HCT116 (cell line): ENCODE data around the gene SIX4. TPM values are rescaled to one million over a fixed set of nuclear protein-coding genes. Genes with fewer than 3 reads are reported as not detected.

Source experiments
- ATAC-seq: fragments of 200-7000 bp; cut with Tn5 transposase; 2 replicates; pipeline ENCODE4 v1.9.1; 2020; ENCODE audit warnings: mild to moderate bottlenecking, moderate library complexity
- BruUV-seq: library from RNA; stranded (reverse); fragments of 400-500 nt; replicated peaks from 2 replicates; lab custom pipeline; 2021; lab: Mats Ljungman, UMichigan
- CTCF ChIA-PET: fragments of 300-600 bp; sonication (Branson Sonifier 250); formaldehyde crosslinking; loops from one replicate; lab custom pipeline; 2021; ENCODE audit warnings: antibody characterized with exemption; lab: Charles Lee
- POLR2A ChIA-PET: fragments of 300-600, 350-600 bp; sonication (Branson Sonifier 250); formaldehyde crosslinking; loops from one replicate; lab custom pipeline; 2021; ENCODE audit warnings: antibody characterized with exemption; lab: Charles Lee
- RAD21 ChIA-PET, 2 experiments: fragments of 300-600 bp; sonication (Branson Sonifier 250); formaldehyde crosslinking; loops; one replicate each; lab custom pipeline; 2023; ENCODE audit warnings: low total read pairs in 2 of 2; ENCODE audit not compliant: uncharacterized antibody in 2 of 2, unreplicated experiment in 2 of 2, low non-redundant PET in 1 of 2; lab: Charles Lee
- DNase-seq: peaks from one replicate; pipeline ENCODE4 v3.0.0-alpha.2; 2010; ENCODE audit warnings: low read depth, low spot score
- H2AFZ ChIP-seq: fragments of 200-600 bp; shearing (Covaris generic), sonication (generic); 2 replicates; pipeline ENCODE4 v1.6.1; 2017; ENCODE audit warnings: low read depth, mixed run types, mixed read lengths, antibody characterized with exemption, low read length; ENCODE audit not compliant: poor library complexity, severe bottlenecking
- H3K27ac ChIP-seq: 2 replicates; pipeline ENCODE4 v1.5.1; 2012; ENCODE audit warnings: low read depth, low read length
- H3K27me3 ChIP-seq: fragments of 200-600 bp; sonication (generic); 2 replicates; pipeline ENCODE4 v1.6.1; 2016; ENCODE audit warnings: mixed run types, low read length, mixed read lengths; ENCODE audit not compliant: insufficient read depth
- H3K36me3 ChIP-seq, 2 experiments: fragments of 200-500 bp in 1 of 2; fragments of 200-600 bp in 1 of 2; sonication (Bioruptor generic) in 1 of 2; sonication (generic) in 1 of 2; 2 replicates each; pipeline versions ENCODE4 v1.5.1 to v1.6.1; 2014 to 2016; ENCODE audit warnings: low read length in 2 of 2, inconsistent platforms in 1 of 2, mixed read lengths in 1 of 2, mixed run types in 1 of 2; ENCODE audit not compliant: insufficient read depth in 2 of 2, control insufficient read depth in 1 of 2
- H3K4me1 ChIP-seq, 2 experiments: fragments of 200-600 bp in 1 of 2; sonication (generic) in 1 of 2; 2 replicates each; pipeline versions ENCODE4 v1.5.1 to v1.6.1; 2012 to 2017; ENCODE audit warnings: low read length in 2 of 2, inconsistent platforms in 1 of 2, mild to moderate bottlenecking in 1 of 2, mixed read lengths in 1 of 2, mixed run types in 1 of 2, moderate library complexity in 1 of 2; ENCODE audit not compliant: insufficient read depth in 2 of 2, control insufficient read depth in 1 of 2
- H3K4me2 ChIP-seq: fragments of 200-600 bp; sonication (generic); 2 replicates; pipeline ENCODE4 v1.6.1; 2017; ENCODE audit warnings: mixed run types, low read length, mixed read lengths
- H3K4me3 ChIP-seq, 2 experiments: fragments of 200-600 bp in 1 of 2; sonication (generic) in 1 of 2; replicated peaks in 1 of 2; 2 replicates each; pipeline ENCODE4 v1.5.1; 2011 to 2016; ENCODE audit warnings: low read length in 2 of 2, control low read depth in 1 of 2, low read depth in 1 of 2, mild to moderate bottlenecking in 1 of 2, mixed read lengths in 1 of 2, mixed run types in 1 of 2
- H3K79me2 ChIP-seq: fragments of 200-600 bp; sonication (generic); 2 replicates; pipeline ENCODE4 v1.6.1; 2017; ENCODE audit warnings: mild to moderate bottlenecking, mixed run types, low read length, moderate library complexity, mixed read lengths; ENCODE audit not compliant: insufficient read depth
- H3K9ac ChIP-seq: fragments of 200-600 bp; sonication (generic); 2 replicates; pipeline ENCODE4 v1.6.1; 2016; ENCODE audit warnings: low read length, mixed read lengths
- H3K9me2 ChIP-seq: fragments of 200-600 bp; sonication (generic), shearing (Covaris generic); 2 replicates; pipeline ENCODE4 v1.6.1; 2017; ENCODE audit warnings: mixed run types, mild to moderate bottlenecking, moderate library complexity; ENCODE audit not compliant: insufficient read depth
- H3K9me3 ChIP-seq, 2 experiments: fragments of 200-500 bp in 1 of 2; fragments of 200-600 bp in 1 of 2; sonication (Bioruptor generic) in 1 of 2; sonication (generic) in 1 of 2; 2 replicates each; pipeline ENCODE4 v1.6.1; 2014 to 2017; ENCODE audit warnings: low read length in 2 of 2, mixed read lengths in 2 of 2, inconsistent platforms in 1 of 2, low read depth in 1 of 2, mild to moderate bottlenecking in 1 of 2, mixed run types in 1 of 2, moderate library complexity in 1 of 2; ENCODE audit not compliant: control insufficient read depth in 1 of 2, insufficient read depth in 1 of 2
- H4K20me1 ChIP-seq: fragments of 200-600 bp; sonication (generic), shearing (Covaris generic); 2 replicates; pipeline ENCODE4 v1.6.1; 2017; ENCODE audit warnings: mixed run types, mild to moderate bottlenecking, moderate library complexity; ENCODE audit not compliant: insufficient read depth
- CBX3 ChIP-seq: IDR thresholded peaks from 2 replicates; pipeline ENCODE4 v1.6.1; 2012; ENCODE audit warnings: low read depth
- EGR1 ChIP-seq: IDR thresholded peaks from 2 replicates; pipeline ENCODE4 v1.6.1; 2012; ENCODE audit warnings: low read depth
- ELF1 ChIP-seq: IDR thresholded peaks from 2 replicates; pipeline ENCODE4 v1.6.1; 2012; ENCODE audit warnings: low read depth, borderline replicate concordance
- EZH2phosphoT487 ChIP-seq: fragments of 200-600 bp; IDR thresholded peaks from 2 replicates; pipeline ENCODE4 v1.6.1; 2018; ENCODE audit warnings: antibody characterized with exemption, borderline replicate concordance
- POLR2A ChIP-seq: IDR thresholded peaks from 2 replicates; pipeline ENCODE4 v1.7.0; 2011; ENCODE audit warnings: borderline replicate concordance; ENCODE audit not compliant: insufficient read depth, insufficient read length; ENCODE audit errors: extremely low read depth
- POLR2AphosphoS5 ChIP-seq: IDR thresholded peaks from 2 replicates; pipeline ENCODE4 v1.6.1; 2011; ENCODE audit warnings: mild to moderate bottlenecking, low read depth, low read length, moderate library complexity
- RAD21 ChIP-seq: IDR thresholded peaks from 2 replicates; pipeline ENCODE4 v1.6.1; 2012; ENCODE audit warnings: low read depth, mild to moderate bottlenecking
- SIN3A ChIP-seq: IDR thresholded peaks from 2 replicates; pipeline ENCODE4 v1.6.1; 2012; ENCODE audit warnings: low read depth
- SP1 ChIP-seq: IDR thresholded peaks from 2 replicates; pipeline ENCODE4 v1.6.1; 2012; ENCODE audit warnings: low read depth
- SRF ChIP-seq: IDR thresholded peaks from 2 replicates; pipeline ENCODE4 v1.6.1; 2012; ENCODE audit warnings: low read depth
- TCF7L2 ChIP-seq: IDR thresholded peaks from 2 replicates; pipeline ENCODE4 v1.7.0; 2011; ENCODE audit warnings: borderline replicate concordance, inconsistent platforms; ENCODE audit not compliant: insufficient read depth, insufficient read length; ENCODE audit errors: extremely low read depth
- YY1 ChIP-seq: IDR thresholded peaks from 2 replicates; pipeline ENCODE4 v1.6.1; 2011; ENCODE audit warnings: low read length, low read depth, moderate library complexity, mild to moderate bottlenecking; ENCODE audit not compliant: insufficient replicate concordance; ENCODE audit errors: extremely low read depth
- ZFX ChIP-seq: fragments of 450-650 bp; IDR thresholded peaks from 2 replicates; pipeline ENCODE4 v1.6.1; 2017
- ZNF274 ChIP-seq: fragments of 200-500 bp; sonication (Bioruptor generic); IDR thresholded peaks from 2 replicates; pipeline ENCODE4 v1.6.1; 2014; ENCODE audit warnings: mild to moderate bottlenecking, low read depth, low read length, inconsistent platforms
- intact Hi-C: fragments of 100-400 bp; cut with micrococcal nuclease; formaldehyde crosslinking; loops from 2 replicates; pipeline ENCODE4 v1.10.0; 2022
- total RNA-seq: library from RNA; stranded (reverse); gene quantifications from one replicate; pipeline ENCODE4 v1.2.1, GENCODE V29; 2021; ENCODE audit not compliant: unreplicated experiment
- TF ChIP-seq, protein P1 (sequence below): IDR thresholded peaks from 2 replicates; pipeline ENCODE4 v1.6.1; 2012; ENCODE audit warnings: low read depth
- TF ChIP-seq, protein P2 (sequence below): IDR thresholded peaks from 2 replicates; pipeline ENCODE4 v1.6.1; 2011; ENCODE audit warnings: mild to moderate bottlenecking, low read length, moderate library complexity; ENCODE audit not compliant: insufficient replicate concordance; ENCODE audit errors: extremely low read depth
- TF ChIP-seq, protein P3 (sequence below): IDR thresholded peaks from 2 replicates; pipeline ENCODE4 v1.6.1; 2012
- TF ChIP-seq, protein P4 (sequence below), 3 experiments: fragments of 200-600 bp in 1 of 3; sonication (generic) in 1 of 3; IDR thresholded peaks in 2 of 3; conservative IDR thresholded peaks in 1 of 3; 2 replicates each; pipeline ENCODE4 v1.5.1; 2012 to 2017; ENCODE audit warnings: low read depth in 2 of 3, low read length in 2 of 3, antibody characterized with exemption in 1 of 3, borderline replicate concordance in 1 of 3, control low read depth in 1 of 3, mild to moderate bottlenecking in 1 of 3, mixed read lengths in 1 of 3, mixed run types in 1 of 3, moderate library complexity in 1 of 3; ENCODE audit not compliant: insufficient read depth in 1 of 3
- TF ChIP-seq, protein P5 (sequence below): IDR thresholded peaks from 2 replicates; pipeline ENCODE4 v1.6.1; 2012

Gene SIX4
- total RNA-seq, 1 experiment from 2014 or later = 24.5 TPM

DNA sequence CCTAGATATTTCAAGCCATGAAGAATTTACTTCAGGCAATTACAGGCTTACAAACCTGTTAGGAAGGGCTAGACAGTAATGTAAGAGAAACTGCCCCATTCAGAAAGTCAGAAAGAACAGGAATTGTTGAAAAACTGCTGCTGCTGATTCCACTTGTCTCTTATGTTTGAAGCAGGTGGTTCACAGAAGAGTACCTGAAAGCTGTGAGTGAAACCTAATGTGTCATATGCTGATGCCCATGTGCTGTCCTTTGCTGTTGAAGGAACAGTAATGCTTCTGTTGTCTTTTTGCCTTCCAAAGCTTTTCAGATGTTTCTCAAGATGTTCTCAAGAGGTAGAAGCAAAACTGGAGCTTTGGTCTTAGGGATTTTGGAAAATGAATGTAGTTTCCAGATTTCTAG lies 49.4 kb upstream of the SIX4 start:
- intact Hi-C loops = no loop called here
- Histone ChIP-seq H3K27ac (no peak overlapping the region), H3K9ac (no peak overlapping the region), H3K9me2 (no peaks in the 10 kb centered on the region), H3K36me3 (no peaks in the 10 kb centered on the region), H3K4me3 (no peak overlapping the region), H3K27me3 (no peaks in the 10 kb centered on the region), H3K4me1 (peaks cover 0 to 23% of the 10 kb centered on the region in 2 experiments; a peak in 2 of 4 replicates), H3K79me2 (peaks cover 45% of the 10 kb centered on the region), H3K9me3 (no peaks in the 10 kb centered on the region), H4K20me1 (peaks cover 4% of the 10 kb centered on the region), H2AFZ (no peak overlapping the region), H3K4me2 (no peak overlapping the region)
- BruUV-seq = no TSS peak
- RAD21 ChIA-PET = no interaction called here
- CTCF ChIA-PET = no interaction called here
- ATAC-seq (no peak), DNase-seq (no peak)
- TF ChIP-seq POLR2A (no peak), POLR2AphosphoS5 (no peak), TCF7L2 (no peak), CBX3 (no peak), SIN3A (no peak), EZH2phosphoT487 (no peak), SRF (no peak), EGR1 (no peak), SP1 (no peak), YY1 (no peak), ELF1 (no peak), RAD21 (no peak), ZFX (no peak), ZNF274 (no peak)
- TF ChIP-seq, protein P1, sequence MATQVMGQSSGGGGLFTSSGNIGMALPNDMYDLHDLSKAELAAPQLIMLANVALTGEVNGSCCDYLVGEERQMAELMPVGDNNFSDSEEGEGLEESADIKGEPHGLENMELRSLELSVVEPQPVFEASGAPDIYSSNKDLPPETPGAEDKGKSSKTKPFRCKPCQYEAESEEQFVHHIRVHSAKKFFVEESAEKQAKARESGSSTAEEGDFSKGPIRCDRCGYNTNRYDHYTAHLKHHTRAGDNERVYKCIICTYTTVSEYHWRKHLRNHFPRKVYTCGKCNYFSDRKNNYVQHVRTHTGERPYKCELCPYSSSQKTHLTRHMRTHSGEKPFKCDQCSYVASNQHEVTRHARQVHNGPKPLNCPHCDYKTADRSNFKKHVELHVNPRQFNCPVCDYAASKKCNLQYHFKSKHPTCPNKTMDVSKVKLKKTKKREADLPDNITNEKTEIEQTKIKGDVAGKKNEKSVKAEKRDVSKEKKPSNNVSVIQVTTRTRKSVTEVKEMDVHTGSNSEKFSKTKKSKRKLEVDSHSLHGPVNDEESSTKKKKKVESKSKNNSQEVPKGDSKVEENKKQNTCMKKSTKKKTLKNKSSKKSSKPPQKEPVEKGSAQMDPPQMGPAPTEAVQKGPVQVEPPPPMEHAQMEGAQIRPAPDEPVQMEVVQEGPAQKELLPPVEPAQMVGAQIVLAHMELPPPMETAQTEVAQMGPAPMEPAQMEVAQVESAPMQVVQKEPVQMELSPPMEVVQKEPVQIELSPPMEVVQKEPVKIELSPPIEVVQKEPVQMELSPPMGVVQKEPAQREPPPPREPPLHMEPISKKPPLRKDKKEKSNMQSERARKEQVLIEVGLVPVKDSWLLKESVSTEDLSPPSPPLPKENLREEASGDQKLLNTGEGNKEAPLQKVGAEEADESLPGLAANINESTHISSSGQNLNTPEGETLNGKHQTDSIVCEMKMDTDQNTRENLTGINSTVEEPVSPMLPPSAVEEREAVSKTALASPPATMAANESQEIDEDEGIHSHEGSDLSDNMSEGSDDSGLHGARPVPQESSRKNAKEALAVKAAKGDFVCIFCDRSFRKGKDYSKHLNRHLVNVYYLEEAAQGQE = no peak
- TF ChIP-seq, protein P2, sequence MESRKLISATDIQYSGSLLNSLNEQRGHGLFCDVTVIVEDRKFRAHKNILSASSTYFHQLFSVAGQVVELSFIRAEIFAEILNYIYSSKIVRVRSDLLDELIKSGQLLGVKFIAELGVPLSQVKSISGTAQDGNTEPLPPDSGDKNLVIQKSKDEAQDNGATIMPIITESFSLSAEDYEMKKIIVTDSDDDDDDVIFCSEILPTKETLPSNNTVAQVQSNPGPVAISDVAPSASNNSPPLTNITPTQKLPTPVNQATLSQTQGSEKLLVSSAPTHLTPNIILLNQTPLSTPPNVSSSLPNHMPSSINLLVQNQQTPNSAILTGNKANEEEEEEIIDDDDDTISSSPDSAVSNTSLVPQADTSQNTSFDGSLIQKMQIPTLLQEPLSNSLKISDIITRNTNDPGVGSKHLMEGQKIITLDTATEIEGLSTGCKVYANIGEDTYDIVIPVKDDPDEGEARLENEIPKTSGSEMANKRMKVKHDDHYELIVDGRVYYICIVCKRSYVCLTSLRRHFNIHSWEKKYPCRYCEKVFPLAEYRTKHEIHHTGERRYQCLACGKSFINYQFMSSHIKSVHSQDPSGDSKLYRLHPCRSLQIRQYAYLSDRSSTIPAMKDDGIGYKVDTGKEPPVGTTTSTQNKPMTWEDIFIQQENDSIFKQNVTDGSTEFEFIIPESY = no peak
- TF ChIP-seq, protein P3, sequence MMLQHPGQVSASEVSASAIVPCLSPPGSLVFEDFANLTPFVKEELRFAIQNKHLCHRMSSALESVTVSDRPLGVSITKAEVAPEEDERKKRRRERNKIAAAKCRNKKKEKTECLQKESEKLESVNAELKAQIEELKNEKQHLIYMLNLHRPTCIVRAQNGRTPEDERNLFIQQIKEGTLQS = no peak
- TF ChIP-seq, protein P4, sequence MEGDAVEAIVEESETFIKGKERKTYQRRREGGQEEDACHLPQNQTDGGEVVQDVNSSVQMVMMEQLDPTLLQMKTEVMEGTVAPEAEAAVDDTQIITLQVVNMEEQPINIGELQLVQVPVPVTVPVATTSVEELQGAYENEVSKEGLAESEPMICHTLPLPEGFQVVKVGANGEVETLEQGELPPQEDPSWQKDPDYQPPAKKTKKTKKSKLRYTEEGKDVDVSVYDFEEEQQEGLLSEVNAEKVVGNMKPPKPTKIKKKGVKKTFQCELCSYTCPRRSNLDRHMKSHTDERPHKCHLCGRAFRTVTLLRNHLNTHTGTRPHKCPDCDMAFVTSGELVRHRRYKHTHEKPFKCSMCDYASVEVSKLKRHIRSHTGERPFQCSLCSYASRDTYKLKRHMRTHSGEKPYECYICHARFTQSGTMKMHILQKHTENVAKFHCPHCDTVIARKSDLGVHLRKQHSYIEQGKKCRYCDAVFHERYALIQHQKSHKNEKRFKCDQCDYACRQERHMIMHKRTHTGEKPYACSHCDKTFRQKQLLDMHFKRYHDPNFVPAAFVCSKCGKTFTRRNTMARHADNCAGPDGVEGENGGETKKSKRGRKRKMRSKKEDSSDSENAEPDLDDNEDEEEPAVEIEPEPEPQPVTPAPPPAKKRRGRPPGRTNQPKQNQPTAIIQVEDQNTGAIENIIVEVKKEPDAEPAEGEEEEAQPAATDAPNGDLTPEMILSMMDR (IDR thresholded peaks at IDR 0.05 in 2 of 3, conservative IDR thresholded peaks at IDR 0.05 in 1 of 3; ENCODE audit: borderline replicate concordance in 1 of 3, insufficient read depth in 1 of 3, low read depth in 2 of 3, low read length in 2 of 3) = no peak
- TF ChIP-seq, protein P5, sequence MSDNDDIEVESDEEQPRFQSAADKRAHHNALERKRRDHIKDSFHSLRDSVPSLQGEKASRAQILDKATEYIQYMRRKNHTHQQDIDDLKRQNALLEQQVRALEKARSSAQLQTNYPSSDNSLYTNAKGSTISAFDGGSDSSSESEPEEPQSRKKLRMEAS = no peak
- POLR2A ChIA-PET = no interaction called here
